Neural cell (in vitro differentiated cells): ENCODE results near the gene UNC5C. TPM values are rescaled to one million over a fixed set of nuclear protein-coding genes. Genes with fewer than 3 reads are reported as not detected.

Experiments used
- H2AFZ ChIP-seq: fragments of 200-600, 300-800 bp; sonication (generic), shearing (Covaris generic); 2 replicates; pipeline ENCODE4 v1.6.0; 2014; ENCODE audit warnings: low read depth, mild to moderate bottlenecking, antibody characterized with exemption, low read length, moderate library complexity
- H3F3A ChIP-seq: fragments of 200-600 bp; shearing (Covaris generic); 2 replicates; pipeline ENCODE4 v1.6.1; 2016; ENCODE audit warnings: mild to moderate bottlenecking, moderate library complexity, mixed read lengths, antibody characterized with exemption, low read length; ENCODE audit not compliant: insufficient read depth, poor library complexity, severe bottlenecking
- H3K27ac ChIP-seq: fragments of 200-600, 300-800 bp; sonication (generic), shearing (Covaris generic); 2 replicates; pipeline ENCODE4 v1.5.1; 2014; ENCODE audit warnings: mild to moderate bottlenecking, low read length, moderate library complexity
- H3K27me3 ChIP-seq: fragments of 300-800, 200-600 bp; sonication (generic), shearing (Covaris generic); 2 replicates; pipeline ENCODE4 v1.6.0; 2014; ENCODE audit warnings: mild to moderate bottlenecking, low read depth, low read length, moderate library complexity; ENCODE audit not compliant: insufficient read depth
- H3K36me3 ChIP-seq: fragments of 300-800, 200-600 bp; sonication (generic), shearing (Covaris generic); 2 replicates; pipeline ENCODE4 v1.5.1; 2014; ENCODE audit warnings: mild to moderate bottlenecking, antibody characterized with exemption, low read length, moderate library complexity; ENCODE audit not compliant: insufficient read depth
- H3K4me2 ChIP-seq: fragments of 300-800, 200-600 bp; sonication (generic), shearing (Covaris generic); 2 replicates; pipeline ENCODE4 v1.6.0; 2014; ENCODE audit warnings: mild to moderate bottlenecking, low read length
- H3K4me3 ChIP-seq: fragments of 300-800, 200-600 bp; sonication (generic), shearing (Covaris generic); 2 replicates; pipeline ENCODE4 v1.5.1; 2014; ENCODE audit warnings: mild to moderate bottlenecking, low read length, moderate library complexity
- H3K79me2 ChIP-seq: fragments of 200-600 bp; shearing (Covaris generic); replicated peaks from 2 replicates; pipeline ENCODE4 v1.6.0; 2014; ENCODE audit warnings: mild to moderate bottlenecking, low read length, moderate library complexity; ENCODE audit not compliant: insufficient read depth
- H3K9ac ChIP-seq: fragments of 300-800, 200-600 bp; sonication (generic), shearing (Covaris generic); 2 replicates; pipeline ENCODE4 v1.6.1; 2016; ENCODE audit warnings: mild to moderate bottlenecking, low read length, mixed read lengths
- H3K9me2 ChIP-seq: fragments of 200-600 bp; shearing (Covaris generic); 2 replicates; pipeline ENCODE4 v1.6.1; 2016; ENCODE audit warnings: mild to moderate bottlenecking, low read length, mixed read lengths; ENCODE audit not compliant: insufficient read depth
- H3K9me3 ChIP-seq: fragments of 200-600, 300-800 bp; sonication (generic), shearing (Covaris generic); 2 replicates; pipeline ENCODE4 v1.6.1; 2016; ENCODE audit warnings: mild to moderate bottlenecking, mixed run types, low read length, moderate library complexity, mixed read lengths
- H4K20me1 ChIP-seq: fragments of 200-600 bp; shearing (Covaris generic); 2 replicates; pipeline ENCODE4 v1.6.1; 2016; ENCODE audit warnings: mild to moderate bottlenecking, mixed run types; ENCODE audit not compliant: insufficient read depth
- EP300 ChIP-seq: fragments of 450-650 bp; conservative IDR thresholded peaks from 2 replicates; pipeline ENCODE4 v1.6.1; 2014; ENCODE audit warnings: antibody characterized with exemption, mild to moderate bottlenecking, moderate library complexity; ENCODE audit not compliant: poor library complexity, severe bottlenecking
- EZH2 ChIP-seq: fragments of 200-600, 300-800 bp; shearing (Covaris generic), sonication (generic); IDR thresholded peaks from 2 replicates; pipeline ENCODE4 v1.6.1; 2014; ENCODE audit warnings: antibody characterized with exemption, low read length, borderline replicate concordance, mild to moderate bottlenecking; ENCODE audit not compliant: insufficient read depth, poor library complexity, severe bottlenecking
- MXI1 ChIP-seq: fragments of 450-650 bp; conservative IDR thresholded peaks from 2 replicates; pipeline ENCODE4 v1.6.1; 2014; ENCODE audit warnings: antibody characterized with exemption, mild to moderate bottlenecking; ENCODE audit not compliant: poor library complexity, severe bottlenecking
- POLR2AphosphoS5 ChIP-seq: IDR thresholded peaks from 2 replicates; pipeline ENCODE4 v1.6.1; 2012
- RAD21 ChIP-seq: fragments of 450-650 bp; conservative IDR thresholded peaks from 2 replicates; pipeline ENCODE4 v1.6.1; 2014; ENCODE audit warnings: antibody characterized with exemption, mild to moderate bottlenecking, moderate library complexity
- SMC3 ChIP-seq: fragments of 450-650 bp; conservative IDR thresholded peaks from 2 replicates; pipeline ENCODE4 v1.6.1; 2014; ENCODE audit warnings: antibody characterized with exemption, mild to moderate bottlenecking, moderate library complexity; ENCODE audit not compliant: poor library complexity
- TAF1 ChIP-seq: IDR thresholded peaks from 2 replicates; pipeline ENCODE4 v1.6.1; 2012; ENCODE audit warnings: low read depth
- polyA plus RNA-seq: library from polyadenylated mRNA; depleted of rRNA; stranded (reverse); fragments of >200 nt; gene quantifications from 2 replicates; pipeline ENCODE4 v1.2.3, GENCODE V29; 2014
- TF ChIP-seq, protein P1 (sequence below): IDR thresholded peaks from 2 replicates; pipeline ENCODE4 v1.6.1; 2012; ENCODE audit warnings: borderline replicate concordance
- TF ChIP-seq, protein P2 (sequence below): fragments of 450-650 bp; IDR thresholded peaks from 2 replicates; pipeline ENCODE4 v1.5.1; 2014; ENCODE audit warnings: antibody characterized with exemption, mild to moderate bottlenecking, moderate library complexity; ENCODE audit not compliant: poor library complexity, severe bottlenecking

Gene UNC5C
- polyA plus RNA-seq, 1 donor from 2014 or later = 0.56 TPM

GRCh38 chr4:95283320-95283719 is 265.5 kb downstream of the UNC5C start:
- Histone ChIP-seq H3K9me3 (no peaks in the 10 kb centered on the region), H3K4me3 (no peak overlapping the region), H3K36me3 (no peaks in the 10 kb centered on the region), H2AFZ (no peak overlapping the region), H3K27ac (no peak overlapping the region), H3F3A (peaks cover 3% of the 10 kb centered on the region), H3K9me2 (no peaks in the 10 kb centered on the region), H3K9ac (no peak overlapping the region), H3K4me2 (no peak overlapping the region), H3K27me3 (no peaks in the 10 kb centered on the region), H3K79me2 (no peaks in the 10 kb centered on the region), H4K20me1 (no peaks in the 10 kb centered on the region)
- TF ChIP-seq RAD21 (no peak), POLR2AphosphoS5 (no peak), SMC3 (no peak), EZH2 (no peak), EP300 (no peak), TAF1 (no peak), MXI1 (no peak)
- TF ChIP-seq, protein P1, sequence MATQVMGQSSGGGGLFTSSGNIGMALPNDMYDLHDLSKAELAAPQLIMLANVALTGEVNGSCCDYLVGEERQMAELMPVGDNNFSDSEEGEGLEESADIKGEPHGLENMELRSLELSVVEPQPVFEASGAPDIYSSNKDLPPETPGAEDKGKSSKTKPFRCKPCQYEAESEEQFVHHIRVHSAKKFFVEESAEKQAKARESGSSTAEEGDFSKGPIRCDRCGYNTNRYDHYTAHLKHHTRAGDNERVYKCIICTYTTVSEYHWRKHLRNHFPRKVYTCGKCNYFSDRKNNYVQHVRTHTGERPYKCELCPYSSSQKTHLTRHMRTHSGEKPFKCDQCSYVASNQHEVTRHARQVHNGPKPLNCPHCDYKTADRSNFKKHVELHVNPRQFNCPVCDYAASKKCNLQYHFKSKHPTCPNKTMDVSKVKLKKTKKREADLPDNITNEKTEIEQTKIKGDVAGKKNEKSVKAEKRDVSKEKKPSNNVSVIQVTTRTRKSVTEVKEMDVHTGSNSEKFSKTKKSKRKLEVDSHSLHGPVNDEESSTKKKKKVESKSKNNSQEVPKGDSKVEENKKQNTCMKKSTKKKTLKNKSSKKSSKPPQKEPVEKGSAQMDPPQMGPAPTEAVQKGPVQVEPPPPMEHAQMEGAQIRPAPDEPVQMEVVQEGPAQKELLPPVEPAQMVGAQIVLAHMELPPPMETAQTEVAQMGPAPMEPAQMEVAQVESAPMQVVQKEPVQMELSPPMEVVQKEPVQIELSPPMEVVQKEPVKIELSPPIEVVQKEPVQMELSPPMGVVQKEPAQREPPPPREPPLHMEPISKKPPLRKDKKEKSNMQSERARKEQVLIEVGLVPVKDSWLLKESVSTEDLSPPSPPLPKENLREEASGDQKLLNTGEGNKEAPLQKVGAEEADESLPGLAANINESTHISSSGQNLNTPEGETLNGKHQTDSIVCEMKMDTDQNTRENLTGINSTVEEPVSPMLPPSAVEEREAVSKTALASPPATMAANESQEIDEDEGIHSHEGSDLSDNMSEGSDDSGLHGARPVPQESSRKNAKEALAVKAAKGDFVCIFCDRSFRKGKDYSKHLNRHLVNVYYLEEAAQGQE = no peak
- TF ChIP-seq, protein P2, sequence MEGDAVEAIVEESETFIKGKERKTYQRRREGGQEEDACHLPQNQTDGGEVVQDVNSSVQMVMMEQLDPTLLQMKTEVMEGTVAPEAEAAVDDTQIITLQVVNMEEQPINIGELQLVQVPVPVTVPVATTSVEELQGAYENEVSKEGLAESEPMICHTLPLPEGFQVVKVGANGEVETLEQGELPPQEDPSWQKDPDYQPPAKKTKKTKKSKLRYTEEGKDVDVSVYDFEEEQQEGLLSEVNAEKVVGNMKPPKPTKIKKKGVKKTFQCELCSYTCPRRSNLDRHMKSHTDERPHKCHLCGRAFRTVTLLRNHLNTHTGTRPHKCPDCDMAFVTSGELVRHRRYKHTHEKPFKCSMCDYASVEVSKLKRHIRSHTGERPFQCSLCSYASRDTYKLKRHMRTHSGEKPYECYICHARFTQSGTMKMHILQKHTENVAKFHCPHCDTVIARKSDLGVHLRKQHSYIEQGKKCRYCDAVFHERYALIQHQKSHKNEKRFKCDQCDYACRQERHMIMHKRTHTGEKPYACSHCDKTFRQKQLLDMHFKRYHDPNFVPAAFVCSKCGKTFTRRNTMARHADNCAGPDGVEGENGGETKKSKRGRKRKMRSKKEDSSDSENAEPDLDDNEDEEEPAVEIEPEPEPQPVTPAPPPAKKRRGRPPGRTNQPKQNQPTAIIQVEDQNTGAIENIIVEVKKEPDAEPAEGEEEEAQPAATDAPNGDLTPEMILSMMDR = no peak

DNA sequence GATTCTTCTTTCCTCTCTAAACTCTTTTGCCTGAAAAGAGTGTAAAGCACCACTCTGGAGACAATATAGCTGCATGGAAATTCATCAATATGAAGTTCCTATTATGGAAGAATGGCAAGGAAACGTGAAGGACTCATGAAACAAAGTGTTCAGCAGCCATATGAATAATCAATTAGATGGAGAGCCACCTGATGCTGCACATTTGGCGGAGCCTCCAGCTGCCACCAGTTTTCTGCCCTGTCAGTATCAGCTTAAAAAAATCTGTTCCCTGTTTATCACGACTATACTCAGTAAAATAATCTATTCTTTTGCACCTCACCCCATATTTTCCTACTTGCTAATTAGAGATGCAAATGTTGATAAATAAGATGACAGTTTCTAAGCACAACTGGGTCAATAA is 276.0 kb downstream of the UNC5C start:
- no peak overlapping the region for H3K4me3 ChIP-seq
- H3K27ac ChIP-seq = no peak overlapping the region
- H3K36me3 ChIP-seq = no peaks in the 10 kb centered on the region
- TF ChIP-seq EP300 (no peak), RAD21 (no peak), POLR2AphosphoS5 (no peak), TAF1 (no peak), SMC3 (no peak), EZH2 (no peak), MXI1 (no peak)
- TF ChIP-seq, protein P2 = no peak
- TF ChIP-seq, protein P1 = no peak
- no peaks in the 10 kb centered on the region for H3K9me3 ChIP-seq
- H3K27me3 ChIP-seq = no peaks in the 10 kb centered on the region
- no peak overlapping the region for H3K9ac ChIP-seq
- no peaks in the 10 kb centered on the region for H3K79me2 ChIP-seq
- H3K9me2 ChIP-seq = no peaks in the 10 kb centered on the region
- H3K4me2 ChIP-seq = no peak overlapping the region
- H2AFZ ChIP-seq = no peak overlapping the region
- H3F3A ChIP-seq = no peaks in the 10 kb centered on the region
- no peaks in the 10 kb centered on the region for H4K20me1 ChIP-seq
